B cell (primary cell): ENCODE results near the gene RGS2. TPM values are rescaled to one million over a fixed set of nuclear protein-coding genes. Genes with fewer than 3 reads are reported as not detected.
A peak's percentile ranks its signal among the peaks of the same experiment; 100 is the strongest.

Experiments used
- ATAC-seq: fragments of 200-7000 bp; cut with Tn5 transposase; one replicate; pipeline ENCODE4 v1.10.0; 2021; ENCODE audit warnings: low read depth, mild to moderate bottlenecking, moderate number of reproducible peaks, moderate library complexity
- CTCF ChIA-PET: fragments of 350-600 bp; sonication (Branson Sonifier 250); formaldehyde crosslinking; loops from one replicate; lab custom pipeline; 2021; ENCODE audit warnings: antibody characterized with exemption, inconsistent platforms; lab: Charles Lee
- POLR2A ChIA-PET: fragments of 350-600 bp; sonication (Branson Sonifier 250); formaldehyde crosslinking; loops from one replicate; lab custom pipeline; 2021; ENCODE audit warnings: antibody characterized with exemption; lab: Charles Lee
- DNase-seq: peaks from one replicate; pipeline ENCODE4 v3.0.0; 2013
- H2AFZ ChIP-seq: 2 replicates; pipeline ENCODE4 v1.6.1; 2012; ENCODE audit warnings: mild to moderate bottlenecking, low read depth, low read length; ENCODE audit not compliant: insufficient read depth, poor library complexity, severe bottlenecking
- H3K27ac ChIP-seq, 2 donors: 1 replicate in 1 of 2; 2 replicates in 1 of 2; pipeline ENCODE4 v1.5.1; 2012 to 2013; ENCODE audit warnings: low read length in 2 of 2, mild to moderate bottlenecking in 2 of 2, moderate library complexity in 1 of 2
- H3K27me3 ChIP-seq, 4 experiments: fragments of 200-600 bp in 1 of 4; sonication (generic) in 1 of 4; replicated peaks in 1 of 4; 1 replicate in 2 of 4; 2 replicates in 2 of 4; pipeline versions ENCODE4 v1.6.1 to v1.7.0; 2013 to 2016; ENCODE audit warnings: low read length in 3 of 4, mild to moderate bottlenecking in 2 of 4, mixed read lengths in 1 of 4, moderate library complexity in 1 of 4; ENCODE audit not compliant: insufficient read depth in 4 of 4, control insufficient read depth in 3 of 4; ENCODE audit errors: control extremely low read depth in 1 of 4
- H3K36me3 ChIP-seq, 2 experiments: replicated peaks in 1 of 2; 1 replicate in 1 of 2; 2 replicates in 1 of 2; pipeline versions ENCODE4 v1.6.1 to v1.7.1; 2013; ENCODE audit warnings: low read length in 1 of 2; ENCODE audit not compliant: insufficient read depth in 2 of 2, control insufficient read depth in 1 of 2; ENCODE audit errors: control extremely low read depth in 1 of 2, extremely low read depth in 1 of 2
- H3K4me1 ChIP-seq, 2 donors: fragments of 200-600 bp in 1 of 2; sonication (generic) in 1 of 2; 1 replicate in 1 of 2; 2 replicates in 1 of 2; pipeline versions ENCODE4 v1.5.1 to v1.6.1; 2013 to 2017; ENCODE audit warnings: low read length in 2 of 2; ENCODE audit not compliant: control insufficient read depth in 2 of 2, insufficient read depth in 2 of 2
- H3K4me2 ChIP-seq: replicated peaks from 2 replicates; pipeline ENCODE3; 2012; ENCODE audit warnings: mild to moderate bottlenecking, low read depth, low read length; ENCODE audit not compliant: poor library complexity, severe bottlenecking
- H3K4me3 ChIP-seq, 5 experiments: fragments of 200-600 bp in 1 of 5; sonication (generic) in 1 of 5; 1 replicate in 3 of 5; 2 replicates in 2 of 5; pipeline versions ENCODE4 v1.5.1 to v1.7.0; 2011 to 2016; ENCODE audit warnings: low read length in 4 of 5, mild to moderate bottlenecking in 4 of 5, low read depth in 2 of 5, control low read depth in 1 of 5, moderate library complexity in 1 of 5; ENCODE audit not compliant: insufficient read depth in 1 of 5; ENCODE audit errors: control extremely low read depth in 1 of 5, extremely low read depth in 1 of 5
- H3K79me2 ChIP-seq: fragments of 200-600 bp; sonication (generic); one replicate; pipeline ENCODE4 v1.6.0; 2016; ENCODE audit warnings: low read length; ENCODE audit not compliant: control insufficient read depth, insufficient read depth
- H3K9ac ChIP-seq: fragments of 200-600 bp; sonication (generic); 2 replicates; pipeline ENCODE4 v1.6.1; 2017; ENCODE audit warnings: mild to moderate bottlenecking, low read length, moderate library complexity
- H3K9me3 ChIP-seq, 3 donors: one replicate each; pipeline versions ENCODE4 v1.6.1 to v1.7.1; 2013; ENCODE audit warnings: low read length in 2 of 3; ENCODE audit not compliant: control insufficient read depth in 2 of 3, insufficient read depth in 1 of 3; ENCODE audit errors: control extremely low read depth in 1 of 3
- H4K20me1 ChIP-seq: 2 replicates; pipeline ENCODE4 v1.6.0; 2012; ENCODE audit warnings: mild to moderate bottlenecking, low read length; ENCODE audit not compliant: insufficient read depth, control insufficient read depth, poor library complexity, severe bottlenecking
- H3K27ac Mint-ChIP-seq: one replicate; pipeline ENCODE4 v1.8.0; 2021; ENCODE audit warnings: mixed read lengths
- H3K27me3 Mint-ChIP-seq: one replicate; pipeline ENCODE4 v1.8.0; 2021; ENCODE audit warnings: mixed read lengths
- H3K4me1 Mint-ChIP-seq: one replicate; pipeline ENCODE4 v1.8.0; 2021; ENCODE audit warnings: mixed read lengths
- H3K4me3 Mint-ChIP-seq: one replicate; pipeline ENCODE4 v1.8.0; 2021; ENCODE audit warnings: mixed read lengths
- H3K9me3 Mint-ChIP-seq: one replicate; pipeline ENCODE4 v1.8.0; 2022; ENCODE audit warnings: mixed read lengths; ENCODE audit not compliant: insufficient read depth
- CTCF ChIP-seq: fragments of 200-600 bp; IDR thresholded peaks from one replicate; pipeline ENCODE4 v1.8.0; 2022; ENCODE audit warnings: antibody characterized with exemption, mild to moderate bottlenecking
- EZH2 ChIP-seq: IDR thresholded peaks from 2 replicates; pipeline ENCODE4 v1.6.1; 2012; ENCODE audit warnings: borderline replicate concordance, low read depth, mild to moderate bottlenecking, moderate library complexity, low read length; ENCODE audit not compliant: insufficient read depth, poor library complexity, severe bottlenecking
- WGBS: methylation state at CpG from one replicate; pipeline ENCODE4 v1.1.5; 2013; ENCODE audit warnings: missing lambda C conversion rate; ENCODE audit not compliant: insufficient coverage; 5-methylcytosine and 5-hydroxymethylcytosine counted together
- intact Hi-C: fragments of 100-400 bp; cut with micrococcal nuclease; formaldehyde crosslinking; loops from one replicate; pipeline ENCODE4 v1.10.0; 2022
- polyA plus RNA-seq: library from polyadenylated mRNA; depleted of rRNA; stranded (reverse); fragments of >200 nt; gene quantifications from 2 replicates; pipeline ENCODE4 v1.2.3, GENCODE V29; 2012
- total RNA-seq, 2 donors: library from RNA; stranded (reverse); fragments of 120-200 nt in 1 of 2; gene quantifications; 1 replicate in 1 of 2; 2 replicates in 1 of 2; pipeline versions ENCODE4 v1.2.3 to v1.2.4, GENCODE V29; 2013 to 2022

The RGS2 gene
- total and polyA plus RNA-seq, 2 donors (not counting 1 experiment from before 2014, with no cell fraction given): 232 to 247 TPM

GRCh38 chr1:192809307-192810252 is 741 bp downstream of the RGS2 start:
- peak overlapping the region; percentile 98 for H3K9ac ChIP-seq
- no peak for DNase-seq
- H3K4me1 Mint-ChIP-seq: peaks cover 46% of the 10 kb centered on the region

More at GRCh38 chr1:192809307-192810252, 741 bp downstream of the RGS2 start:
- peak overlapping the region; percentile 96 for H3K4me3 Mint-ChIP-seq
- H3K27me3 ChIP-seq: peaks cover 0 to 3% (median 0%) of the 10 kb centered on the region in 4 experiments
- H3K4me1 ChIP-seq: peaks cover 23 to 24% of the 10 kb centered on the region in 2 donors
- H3K9me3 Mint-ChIP-seq: no peaks in the 10 kb centered on the region
- TF ChIP-seq EZH2 (no peak), CTCF (no peak)
- intact Hi-C loops: loop anchor here (1.0 to 5.0 kb wide), 8 partner anchors 133 to 1479 kb away; partner anchors contain the start of gene GLRX2
- POLR2A ChIA-PET: interaction anchor here (0.7 to 1.5 kb wide), 3 partner anchors 164 to 312 kb away, joined by 3 to 5 read pairs (median 4); partner anchors contain the start of gene CDC73
- H3K27ac Mint-ChIP-seq: peak overlapping the region; percentile 95
- H3K4me2 ChIP-seq: peak overlapping the region; percentile 98
- peak overlapping the region; percentile 65 to 76 for H3K27ac ChIP-seq
- CTCF ChIA-PET: interaction anchor here (0.5 to 10.9 kb wide), 13 partner anchors 10 to 749 kb away, joined by 3 to 201 read pairs (median 4); partner anchors contain the start of genes CDC73, RO60 and UCHL5
- no peaks in the 10 kb centered on the region for H3K27me3 Mint-ChIP-seq
- H3K36me3 ChIP-seq: no peaks in the 10 kb centered on the region
- H3K79me2 ChIP-seq: no peaks in the 10 kb centered on the region
- H3K9me3 ChIP-seq: no peaks in the 10 kb centered on the region
- 28% methylated on average over 15 of the region's 25 CpGs for WGBS
- peak overlapping the region; percentile 58 to 99 (median 90) for H3K4me3 ChIP-seq
- peak overlapping the region; percentile 91 for H2AFZ ChIP-seq
- peak; percentile 3 for ATAC-seq
- no peaks in the 10 kb centered on the region for H4K20me1 ChIP-seq
